SHP77 (cell line): ENCODE measurements around the gene ZSCAN32.

Source experiments
- DNase-seq, 2 experiments: peaks; one replicate each; lab custom pipeline; 2025; lab: John Stamatoyannopoulos, UW

The ZSCAN32 gene

GRCh38 chr16:3400779-3401688, at the start of gene ZSCAN32, which contains the start of gene ZNF174:
Gene ZSCAN32 (minus strand): TSS chr16:3401004. CDS start chr16:3397557, 3,447 bp downstream.
Gene ZNF174 (plus strand): TSS chr16:3401215. CDS start chr16:3402005, 790 bp downstream.
- DNase-seq = peak; percentile 96

GRCh38 chr16:3444032-3444388, 43.2 kb upstream of the ZSCAN32 start:
- DNase-seq = peak; percentile 24 to 43

DNA sequence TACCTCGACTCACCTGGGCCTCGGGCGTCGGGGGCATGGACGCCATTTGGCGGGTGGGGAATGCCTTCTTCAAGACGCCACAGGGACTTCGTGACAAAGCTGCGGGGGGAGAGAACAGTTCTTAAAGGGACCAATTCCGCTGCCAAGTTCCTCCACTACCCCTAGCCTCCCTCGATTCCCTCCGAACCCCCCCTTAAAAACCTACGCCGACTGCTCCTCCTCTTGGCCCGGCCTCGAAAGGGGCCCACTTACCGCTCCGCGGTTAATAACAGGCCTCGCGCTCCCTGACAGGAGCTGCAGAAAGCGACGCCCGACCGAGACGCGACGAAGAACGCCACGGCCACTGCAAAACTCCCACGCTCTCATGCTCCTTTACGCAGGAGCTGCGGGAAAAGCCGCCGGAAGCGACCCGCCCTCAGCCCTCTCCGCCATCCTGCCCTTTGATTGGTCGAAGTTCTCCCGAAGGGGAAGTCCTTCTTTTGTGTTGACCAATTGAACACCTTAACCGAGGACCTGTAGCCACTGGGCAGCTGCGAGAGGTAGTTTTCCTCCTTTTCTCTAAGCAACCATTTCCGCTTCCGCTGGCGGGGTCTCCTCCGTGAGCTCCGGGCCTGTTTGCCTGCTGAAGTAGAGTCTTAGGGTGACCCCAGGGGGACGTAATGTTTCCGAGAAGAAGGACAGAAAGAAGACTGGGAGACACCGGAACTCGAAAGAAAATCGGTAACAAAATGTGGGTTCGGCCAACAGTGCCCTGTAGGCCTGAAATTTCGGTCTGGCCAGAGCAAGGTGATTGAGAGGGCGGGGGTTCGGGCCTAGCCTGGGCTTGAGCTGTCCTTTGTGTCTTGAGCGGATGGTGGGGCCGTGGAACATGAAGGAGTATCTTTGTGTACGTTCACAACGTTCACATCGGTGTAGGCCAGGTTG, 42.6 kb upstream of the ZSCAN32 start, which contains the start of the genes NAA60 and ZNF597:
Gene NAA60, plus strand, starts transcription at position 573 of the 924 bp plus-strand sequence. CDS start 32,548 bp downstream, outside the sequence.
Gene ZNF597, minus strand, starts transcription at position 397 of the 924 bp plus-strand sequence. Its CDS starts 351 bp downstream, at position 46.
- DNase-seq = peak; percentile 88 to 90

GRCh38 chr16:3439637-3440036, 38.8 kb upstream of the ZSCAN32 start:
- no peak for DNase-seq

- DNase-seq = no peak
Measured at GRCh38 chr16:3434373-3434772, 33.6 kb upstream of the ZSCAN32 start.

DNA sequence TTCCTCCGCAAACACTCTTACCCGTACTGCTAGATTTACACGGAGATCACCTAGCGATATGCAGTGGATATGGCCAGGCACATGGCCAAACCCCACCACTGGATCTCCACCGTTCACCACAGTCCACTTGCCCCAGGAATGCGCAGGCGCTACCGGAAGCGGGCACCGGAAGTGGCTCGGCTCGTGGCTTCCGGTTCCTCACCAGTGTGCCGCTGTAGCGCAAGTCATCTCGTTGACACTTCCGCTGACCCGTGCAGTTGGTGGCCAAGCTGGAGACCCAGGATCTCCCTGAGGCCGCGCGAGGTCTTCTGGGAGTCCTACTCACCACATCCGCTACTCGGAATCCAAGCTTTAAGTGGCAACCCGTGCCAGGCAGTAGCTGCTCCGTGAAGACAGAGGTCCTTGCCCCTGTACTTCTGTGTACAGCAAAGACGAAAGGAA, 31.0 kb upstream of the ZSCAN32 start:
- DNase-seq = no peak

GRCh38 chr16:3413730-3414379, 13.1 kb upstream of the ZSCAN32 start:
- DNase-seq = no peak

- DNase-seq = no peak
Measured at GRCh38 chr16:3408561-3409197, 7.9 kb upstream of the ZSCAN32 start.

DNA sequence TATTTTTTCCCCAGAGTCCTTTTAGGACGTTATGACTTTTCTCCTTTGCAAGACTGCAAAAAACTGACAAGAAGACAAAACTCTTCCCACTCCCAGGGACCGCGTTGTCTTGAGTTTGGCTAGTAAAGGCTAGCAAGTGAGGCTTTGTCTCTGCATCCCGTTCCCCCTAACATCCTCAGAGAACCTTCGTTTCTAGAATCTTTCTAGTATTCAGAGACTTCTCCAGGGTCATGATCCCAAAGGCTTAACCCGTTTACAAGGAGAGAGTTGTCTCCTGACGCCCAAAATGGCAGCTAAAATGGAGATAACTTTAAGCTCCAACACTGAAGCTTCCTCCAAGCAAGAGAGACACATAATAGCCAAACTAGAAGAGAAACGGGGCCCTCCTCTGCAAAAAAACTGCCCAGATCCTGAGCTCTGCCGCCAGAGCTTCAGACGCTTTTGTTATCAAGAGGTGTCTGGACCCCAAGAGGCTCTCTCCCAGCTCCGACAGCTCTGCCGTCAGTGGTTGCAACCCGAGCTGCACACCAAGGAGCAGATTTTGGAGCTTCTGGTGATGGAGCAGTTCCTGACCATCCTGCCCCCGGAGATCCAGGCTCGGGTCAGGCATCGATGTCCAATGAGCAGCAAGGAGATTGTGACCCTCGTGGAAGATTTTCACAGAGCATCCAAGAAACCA, 1.1 kb upstream of the ZSCAN32 start:
- DNase-seq = peak in 1 of 2 experiments; percentile 16

- no peak for DNase-seq
Measured at GRCh38 chr16:3400446-3400778, 392 bp downstream of the ZSCAN32 start.

DNA sequence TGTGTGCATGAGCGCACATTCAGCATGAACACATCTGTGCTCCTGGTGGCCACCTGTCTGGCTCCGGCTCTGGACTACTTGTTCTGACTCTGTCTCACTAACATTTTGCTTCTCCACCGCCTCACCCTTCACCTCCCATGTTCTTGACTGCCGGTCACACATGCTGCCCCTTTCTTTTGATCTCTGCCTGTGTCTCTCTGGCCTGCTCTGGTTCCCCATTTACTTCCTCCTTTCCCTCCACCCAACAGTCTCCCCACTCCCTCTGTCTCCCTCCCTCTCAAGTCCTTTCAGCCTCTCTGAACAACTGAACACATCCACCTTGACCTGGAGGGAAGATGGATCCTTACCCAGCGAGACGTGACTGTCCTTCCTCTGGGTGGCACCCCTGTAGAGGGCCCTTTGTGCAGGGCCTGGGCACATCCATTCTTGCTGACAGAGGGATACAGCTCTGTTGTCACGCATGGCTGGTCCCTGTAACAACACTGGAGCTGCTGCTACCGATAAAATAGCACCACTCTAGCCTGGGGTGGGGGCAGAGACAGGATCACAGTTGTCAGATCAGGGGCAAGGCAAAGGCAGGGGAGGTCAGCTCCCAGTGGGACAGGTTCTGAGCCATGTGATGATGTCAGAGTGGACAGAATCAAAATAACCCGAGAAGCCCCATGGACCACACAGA, 11.0 kb downstream of the ZSCAN32 start:
- no peak for DNase-seq

- DNase-seq = no peak
Measured at GRCh38 chr16:3388325-3388724, 12.5 kb downstream of the ZSCAN32 start.

DNA sequence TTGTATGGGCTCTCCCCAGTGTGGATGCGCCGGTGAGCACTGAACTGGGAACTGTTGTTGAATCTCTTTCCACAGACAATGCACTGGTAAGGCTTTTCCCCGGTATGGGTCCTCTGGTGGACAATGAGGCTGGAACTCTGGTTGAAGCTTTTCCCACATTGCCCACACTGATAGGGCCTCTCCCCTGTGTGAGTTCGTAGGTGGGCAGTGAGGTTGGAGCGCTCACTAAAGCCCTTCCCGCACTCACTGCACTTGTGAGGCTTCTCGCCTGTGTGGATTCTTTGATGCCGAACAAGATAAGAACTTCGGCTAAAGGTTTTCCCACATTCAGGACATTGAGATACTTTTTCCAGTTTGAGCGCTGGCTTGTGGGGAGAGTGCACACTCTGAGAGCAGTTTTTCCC, 17.8 kb downstream of the ZSCAN32 start:
- no peak for DNase-seq

- DNase-seq = no peak
Measured at GRCh38 chr16:3377917-3378316, 22.9 kb downstream of the ZSCAN32 start.

DNA sequence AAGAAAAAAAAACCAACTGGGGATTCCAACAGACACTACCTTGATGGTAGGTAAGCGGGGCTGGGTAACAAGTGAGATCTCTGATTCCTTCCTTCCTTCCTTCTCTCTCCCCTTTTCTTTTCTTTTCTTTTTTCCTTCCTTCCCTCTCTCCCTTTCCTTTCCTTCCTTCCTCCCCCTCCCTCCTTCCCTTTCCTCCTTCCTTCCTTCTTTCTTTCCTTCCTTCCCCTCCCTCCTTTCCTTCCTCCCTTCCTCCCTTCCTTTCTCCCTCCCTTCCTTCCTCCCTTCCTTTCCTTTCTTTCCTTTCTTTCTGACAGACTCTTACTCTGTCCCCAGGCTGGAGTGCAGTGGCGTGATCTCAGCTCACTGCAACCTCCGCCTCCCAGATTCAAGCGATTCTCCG, 25.1 kb downstream of the ZSCAN32 start:
- DNase-seq = no peak

DNA sequence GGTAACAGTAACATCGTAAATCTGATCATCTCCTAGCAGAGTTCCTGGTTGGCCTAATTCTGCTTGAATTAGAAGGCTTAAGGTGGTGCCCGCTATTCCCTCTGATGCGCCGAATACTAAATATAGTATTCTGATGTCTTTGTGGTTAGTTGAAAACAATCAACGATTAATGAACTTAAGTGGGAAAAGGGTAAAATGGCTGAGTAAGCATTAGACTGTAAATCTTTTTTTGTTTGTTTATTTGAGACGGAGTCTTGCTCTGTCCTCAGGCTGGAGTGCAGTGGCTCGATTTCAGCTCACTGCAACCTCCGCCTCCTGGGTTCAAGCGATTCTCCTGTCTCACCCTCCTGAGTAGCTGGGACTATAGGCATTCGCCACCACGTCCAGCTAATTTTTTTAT, 31.7 kb downstream of the ZSCAN32 start:
- no peak for DNase-seq

GRCh38 chr16:3364774-3365427, 35.9 kb downstream of the ZSCAN32 start:
- DNase-seq = peak; percentile 98 to 99

DNA sequence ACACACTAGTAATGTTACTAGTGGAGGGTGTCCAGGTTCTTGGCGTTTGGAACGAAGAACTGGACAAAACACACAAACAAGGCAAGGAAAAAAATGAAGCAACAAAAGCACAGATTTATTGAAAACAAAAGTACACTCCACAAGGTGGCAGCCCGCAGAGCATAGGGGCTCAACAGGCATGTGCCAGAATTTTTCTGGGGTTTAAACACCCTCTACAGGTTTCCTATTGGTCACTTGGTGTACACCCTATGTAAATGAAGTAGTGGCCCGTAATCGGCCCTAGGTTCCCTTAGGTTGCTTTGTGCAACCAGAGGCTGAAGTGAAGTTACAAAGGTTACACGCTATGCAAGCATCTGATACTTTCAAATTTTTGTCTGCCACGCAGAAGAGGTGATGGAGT, 37.0 kb downstream of the ZSCAN32 start:
- DNase-seq = peak in 1 of 2 experiments; percentile 22

DNA sequence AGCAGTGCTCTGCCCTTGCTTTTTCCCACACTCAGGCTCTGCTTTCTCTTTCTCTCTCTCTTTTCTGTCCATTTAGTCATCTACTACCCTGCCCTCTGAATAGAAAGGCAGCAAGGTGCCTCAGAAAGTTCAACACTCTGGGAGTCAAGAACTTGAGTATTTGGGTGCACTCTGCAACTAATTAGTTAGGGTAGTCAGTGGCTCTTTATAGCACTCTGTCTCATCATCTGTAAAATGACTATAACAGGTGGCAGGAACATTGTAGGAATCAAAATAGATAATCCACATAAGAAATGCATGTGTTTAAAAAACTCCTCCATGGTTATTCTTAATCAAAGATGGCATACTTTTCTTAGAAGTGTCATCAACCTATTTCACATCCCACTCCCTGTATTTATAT, 37.9 kb downstream of the ZSCAN32 start:
- no peak for DNase-seq

DNA sequence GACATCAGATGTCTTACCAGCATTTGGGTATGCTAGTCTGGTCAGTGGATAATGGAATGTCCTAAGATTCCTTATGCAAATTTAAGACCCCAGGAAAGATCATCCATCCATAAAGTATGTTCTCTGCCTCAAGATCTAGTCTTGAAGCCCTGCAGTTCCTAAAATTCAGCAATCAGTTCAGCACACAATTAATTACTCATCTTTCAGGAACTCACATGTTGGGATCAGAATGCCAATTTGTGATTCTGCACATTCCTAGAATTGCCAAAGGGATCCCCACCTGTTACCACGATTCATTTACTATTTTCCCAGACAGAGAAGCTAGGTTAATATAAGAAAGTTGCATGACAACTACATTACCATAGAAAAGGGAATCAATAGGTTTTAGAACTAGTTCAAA, 41.9 kb downstream of the ZSCAN32 start:
- no peak for DNase-seq
